GM12874 (cell line): ENCODE data around the gene KIRREL3.

Experiments used
- TF ChIP-seq, protein P1 (sequence below): IDR thresholded peaks from 2 replicates; pipeline ENCODE4 v1.5.1; 2011; ENCODE audit warnings: low read depth, mild to moderate bottlenecking, control low read depth, low read length, moderate library complexity; ENCODE audit not compliant: insufficient read depth

Gene KIRREL3

DNA sequence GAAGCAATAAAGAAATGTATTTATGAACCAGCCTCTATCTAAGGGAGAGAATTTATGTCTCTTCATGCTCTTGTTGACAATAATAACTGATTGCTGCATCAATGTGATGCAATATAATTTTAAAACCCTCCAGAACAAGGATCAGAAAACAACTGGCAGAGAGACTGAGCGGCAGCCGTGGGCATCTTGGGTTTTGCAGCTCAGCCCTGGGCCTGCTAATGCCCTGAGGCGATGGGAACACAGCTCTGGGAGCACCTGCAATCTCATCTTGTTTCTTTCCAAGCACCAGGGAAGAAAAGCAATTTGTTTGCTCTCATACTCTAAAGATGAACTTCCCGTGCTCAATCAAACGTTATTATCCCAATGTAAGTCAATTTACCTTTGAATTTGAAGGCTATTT lies 399.4 kb downstream of the KIRREL3 start:
- TF ChIP-seq, protein P1, sequence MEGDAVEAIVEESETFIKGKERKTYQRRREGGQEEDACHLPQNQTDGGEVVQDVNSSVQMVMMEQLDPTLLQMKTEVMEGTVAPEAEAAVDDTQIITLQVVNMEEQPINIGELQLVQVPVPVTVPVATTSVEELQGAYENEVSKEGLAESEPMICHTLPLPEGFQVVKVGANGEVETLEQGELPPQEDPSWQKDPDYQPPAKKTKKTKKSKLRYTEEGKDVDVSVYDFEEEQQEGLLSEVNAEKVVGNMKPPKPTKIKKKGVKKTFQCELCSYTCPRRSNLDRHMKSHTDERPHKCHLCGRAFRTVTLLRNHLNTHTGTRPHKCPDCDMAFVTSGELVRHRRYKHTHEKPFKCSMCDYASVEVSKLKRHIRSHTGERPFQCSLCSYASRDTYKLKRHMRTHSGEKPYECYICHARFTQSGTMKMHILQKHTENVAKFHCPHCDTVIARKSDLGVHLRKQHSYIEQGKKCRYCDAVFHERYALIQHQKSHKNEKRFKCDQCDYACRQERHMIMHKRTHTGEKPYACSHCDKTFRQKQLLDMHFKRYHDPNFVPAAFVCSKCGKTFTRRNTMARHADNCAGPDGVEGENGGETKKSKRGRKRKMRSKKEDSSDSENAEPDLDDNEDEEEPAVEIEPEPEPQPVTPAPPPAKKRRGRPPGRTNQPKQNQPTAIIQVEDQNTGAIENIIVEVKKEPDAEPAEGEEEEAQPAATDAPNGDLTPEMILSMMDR = no peak

- TF ChIP-seq, protein P1 = no peak
Measured at GRCh38 chr11:126599217-126599897, 401.2 kb downstream of the KIRREL3 start.

DNA sequence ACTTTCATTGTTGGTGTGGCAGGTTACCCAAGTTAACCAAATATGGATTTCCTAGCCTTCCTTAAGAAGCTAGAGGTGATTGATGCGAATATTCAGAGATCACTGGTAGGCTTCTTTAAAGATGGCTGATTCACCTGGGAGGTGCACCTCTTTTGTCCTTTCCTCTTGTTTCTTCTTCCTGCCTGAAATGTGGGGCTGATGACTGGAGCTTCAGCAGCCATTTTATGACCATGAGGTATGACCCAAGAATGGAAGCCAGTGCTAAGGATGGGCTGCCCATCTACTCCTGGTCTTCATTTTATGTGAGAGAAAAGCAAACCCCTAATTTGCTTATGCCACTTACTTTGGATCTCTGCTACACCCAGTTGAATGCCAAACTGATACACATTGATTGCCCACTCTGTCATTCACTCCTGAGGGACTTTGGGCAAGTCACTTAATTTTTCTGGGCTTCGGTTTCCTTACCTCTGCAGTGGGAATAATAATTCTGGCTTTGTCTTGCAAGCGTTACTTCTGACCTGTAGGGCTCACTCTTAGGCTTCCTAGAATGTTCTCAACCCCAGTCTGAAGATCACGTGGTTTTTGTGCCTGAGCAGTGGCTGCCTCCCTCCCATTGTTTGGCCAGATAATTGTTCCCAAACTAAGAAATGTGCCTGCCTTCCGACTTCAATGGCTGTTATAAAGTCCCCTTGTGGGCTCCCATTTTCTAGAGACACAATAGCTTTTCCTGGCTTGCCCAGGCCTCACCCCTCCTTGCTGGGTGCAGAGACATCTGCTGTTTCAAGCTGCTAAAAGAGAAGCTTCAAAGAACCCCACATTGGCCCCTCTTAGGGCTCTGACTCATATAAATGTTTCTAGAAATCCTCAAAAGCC lies 402.0 kb downstream of the KIRREL3 start:
- TF ChIP-seq, protein P1 = no peak

DNA sequence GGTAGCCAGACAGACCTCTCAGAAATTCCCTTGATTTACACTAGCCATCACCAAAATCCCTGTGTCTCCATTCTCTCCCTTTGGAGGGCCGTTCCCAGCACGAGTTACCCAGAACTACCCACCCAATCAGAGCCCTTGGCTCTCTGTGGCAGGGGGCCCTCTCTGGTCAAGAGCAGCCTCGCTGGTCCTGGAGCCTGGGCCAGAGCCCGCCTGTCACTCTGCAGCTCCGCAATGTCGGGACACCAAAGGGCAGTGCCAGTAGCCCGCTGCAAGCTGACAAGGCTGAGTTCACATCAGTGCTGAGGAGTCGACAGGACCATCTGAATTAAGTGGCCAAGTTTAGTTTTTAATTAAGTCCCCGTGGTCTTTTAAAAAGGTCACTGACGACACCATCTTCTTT lies 403.5 kb downstream of the KIRREL3 start:
- TF ChIP-seq, protein P1 = no peak

DNA sequence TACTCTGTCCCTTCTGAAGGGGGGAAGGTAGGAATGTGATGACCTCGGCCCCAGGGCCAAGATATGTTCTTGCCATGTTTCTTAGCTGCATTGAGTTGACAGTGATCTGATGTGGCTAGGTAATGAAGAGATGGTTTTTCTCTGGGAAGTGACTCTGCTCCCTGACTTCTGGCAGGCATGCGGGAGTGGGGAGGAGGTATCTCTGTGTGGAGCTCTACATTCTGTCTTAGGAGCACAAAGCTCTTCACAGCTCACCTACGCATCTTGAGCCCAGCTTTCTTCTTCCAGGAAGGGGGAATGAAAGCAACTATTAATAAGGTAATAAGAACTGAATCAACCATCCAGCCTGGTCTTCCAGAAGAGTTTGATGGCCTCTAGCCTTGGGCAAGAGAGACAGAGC lies 404.1 kb downstream of the KIRREL3 start:
- TF ChIP-seq, protein P1 = no peak

DNA sequence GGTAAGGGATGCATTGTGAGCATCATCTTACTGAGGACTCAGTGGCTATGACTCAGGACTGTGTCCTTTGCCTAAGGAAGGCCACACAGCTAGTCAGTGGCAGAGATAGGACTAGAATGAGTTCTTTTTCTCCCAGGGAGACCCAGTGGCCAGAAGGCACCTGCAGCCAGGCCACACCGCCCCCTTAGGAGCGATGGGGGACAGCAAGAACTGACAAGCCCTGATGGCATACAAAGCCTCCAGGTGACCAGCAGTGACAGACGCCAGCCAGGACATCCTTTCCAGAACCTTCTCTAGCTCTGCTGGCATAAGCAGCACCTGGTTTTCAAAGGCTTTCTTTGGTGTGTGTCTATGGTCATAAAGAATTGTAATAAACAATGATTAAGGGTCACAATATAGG lies 405.0 kb downstream of the KIRREL3 start:
- TF ChIP-seq, protein P1 = no peak

DNA sequence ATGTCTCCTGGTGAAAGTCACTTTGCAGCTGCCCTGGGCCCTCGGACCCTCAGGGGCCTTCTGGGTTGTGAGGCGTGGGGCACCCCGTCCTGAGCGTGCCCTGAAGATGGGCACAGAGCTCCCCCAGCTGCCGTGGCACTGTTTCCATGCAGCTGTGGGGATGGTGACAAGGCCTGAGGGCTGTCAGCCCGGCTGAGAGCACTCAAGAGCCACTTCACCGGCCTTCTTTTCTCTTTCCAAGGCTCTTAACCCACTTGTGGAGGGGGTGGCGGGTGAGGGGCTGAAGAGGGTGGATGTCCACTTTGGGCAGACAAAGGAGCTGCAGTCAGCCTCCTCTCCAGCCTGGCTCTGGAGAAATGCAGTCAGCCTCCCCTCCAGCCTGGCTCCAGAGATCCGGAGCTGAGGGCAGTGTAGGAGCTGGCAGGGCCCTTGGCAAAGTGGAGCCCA lies 405.6 kb downstream of the KIRREL3 start:
- TF ChIP-seq, protein P1 = no peak
